ENCODE measurements around the gene EEF1AKMT3. TPM values are rescaled to one million over a fixed set of nuclear protein-coding genes. Genes with fewer than 3 reads are reported as not detected.

EEF1AKMT3 gene
- polyA plus RNA-seq, 4 donors, result 9.1 to 13.5 (median 12.4) TPM

GRCh38 chr12:57829025-57829777 is 56.8 kb downstream of the EEF1AKMT3 start:
- no peak for DNase-seq (ENCODE audit: low read depth in 4 of 4, low spot score in 2 of 4)

- DNase-seq (ENCODE audit: low read depth in 4 of 4, low spot score in 2 of 4), result no peak
Observed at GRCh38 chr12:57830393-57830792, 58.0 kb downstream of the EEF1AKMT3 start.

Other genes with a start within 250 kb of the EEF1AKMT3 start
- 10 to 100 TPM; 38.4 to 98.6 (median 75.0) TPM for gene MBD6, start 249.8 kb upstream of the EEF1AKMT3 start, polyA plus RNA-seq (ENCODE audit: insufficient read length in 4 of 4)
- 100 to 1,000 TPM; 160 to 179 (median 169) TPM for gene DCTN2, start 225.4 kb upstream of the EEF1AKMT3 start, polyA plus RNA-seq (ENCODE audit: insufficient read length in 4 of 4)
- gene KIF5A, start 222.6 kb upstream of the EEF1AKMT3 start, polyA plus RNA-seq (ENCODE audit: insufficient read length in 4 of 4), result 1 to 10 TPM in 1 of 4 donors, under 1 TPM in 3; 0.30 to 1.0 (median 0.54) TPM
- 10 to 100 TPM; 38.0 to 46.0 (median 39.5) TPM for gene PIP4K2C, start 181.4 kb upstream of the EEF1AKMT3 start, polyA plus RNA-seq (ENCODE audit: insufficient read length in 4 of 4)
- gene DTX3, start 167.8 kb upstream of the EEF1AKMT3 start, polyA plus RNA-seq (ENCODE audit: insufficient read length in 4 of 4), result 10 to 100 TPM; 47.7 to 75.1 (median 61.0) TPM
- gene ARHGEF25, start 161.2 kb upstream of the EEF1AKMT3 start, polyA plus RNA-seq (ENCODE audit: insufficient read length in 4 of 4), result 10 to 100 TPM; 29.2 to 38.3 (median 34.6) TPM
- gene B4GALNT1, start 139.4 kb upstream of the EEF1AKMT3 start, polyA plus RNA-seq (ENCODE audit: insufficient read length in 4 of 4), result 1 to 10 TPM in 1 of 4 donors, under 1 TPM in 3; 0.58 to 1.4 (median 0.76) TPM
- 100 to 1,000 TPM; 206 to 226 (median 209) TPM for gene OS9, start 78.5 kb upstream of the EEF1AKMT3 start, polyA plus RNA-seq (ENCODE audit: insufficient read length in 4 of 4)
- 1 to 10 TPM; 1.1 to 1.8 (median 1.2) TPM for gene AGAP2, start 33.9 kb upstream of the EEF1AKMT3 start, polyA plus RNA-seq (ENCODE audit: insufficient read length in 4 of 4)
- gene TSPAN31, start 27.6 kb upstream of the EEF1AKMT3 start, polyA plus RNA-seq (ENCODE audit: insufficient read length in 4 of 4), result 10 to 100 TPM; 83.5 to 98.6 (median 91.7) TPM
- gene CDK4, start 20.3 kb upstream of the EEF1AKMT3 start, polyA plus RNA-seq (ENCODE audit: insufficient read length in 4 of 4), result 100 to 1,000 TPM; 205 to 270 (median 239) TPM
- 10 to 100 TPM; 15.6 to 25.2 (median 19.7) TPM for gene MARCHF9, start 17.5 kb upstream of the EEF1AKMT3 start, polyA plus RNA-seq (ENCODE audit: insufficient read length in 4 of 4)
- 1 to 10 TPM in 3 of 4 donors, under 1 TPM in 1; 0.78 to 1.8 (median 1.3) TPM for gene CYP27B1, start 5.5 kb upstream of the EEF1AKMT3 start, polyA plus RNA-seq (ENCODE audit: insufficient read length in 4 of 4)
- gene METTL1, start 509 bp upstream of the EEF1AKMT3 start, polyA plus RNA-seq (ENCODE audit: insufficient read length in 4 of 4), result 10 to 100 TPM; 28.4 to 32.0 (median 30.4) TPM
- 10 to 100 TPM; 34.6 to 52.1 (median 42.8) TPM for gene TSFM, start 10.2 kb downstream of the EEF1AKMT3 start, polyA plus RNA-seq (ENCODE audit: insufficient read length in 4 of 4)
- 10 to 100 TPM in 2 of 4 donors, 1 to 10 TPM in 2; 6.2 to 18.3 (median 10.5) TPM for gene AVIL, start 46.1 kb downstream of the EEF1AKMT3 start, polyA plus RNA-seq (ENCODE audit: insufficient read length in 4 of 4)
- gene CTDSP2, start 74.1 kb downstream of the EEF1AKMT3 start, polyA plus RNA-seq (ENCODE audit: insufficient read length in 4 of 4), result 100 to 1,000 TPM; 237 to 283 (median 255) TPM
- 10 to 100 TPM in 2 of 4 donors, 1 to 10 TPM in 2; 8.4 to 13.7 (median 10.2) TPM for gene ATP23, start 169.0 kb downstream of the EEF1AKMT3 start, polyA plus RNA-seq (ENCODE audit: insufficient read length in 4 of 4)